ENCODE results near the gene FAM227B.
"Not testable (repeated sequence)": the region's sequence is repeated elsewhere in the genome, so short reads cannot be mapped to it uniquely, and the experiment has no call there.

DNA sequence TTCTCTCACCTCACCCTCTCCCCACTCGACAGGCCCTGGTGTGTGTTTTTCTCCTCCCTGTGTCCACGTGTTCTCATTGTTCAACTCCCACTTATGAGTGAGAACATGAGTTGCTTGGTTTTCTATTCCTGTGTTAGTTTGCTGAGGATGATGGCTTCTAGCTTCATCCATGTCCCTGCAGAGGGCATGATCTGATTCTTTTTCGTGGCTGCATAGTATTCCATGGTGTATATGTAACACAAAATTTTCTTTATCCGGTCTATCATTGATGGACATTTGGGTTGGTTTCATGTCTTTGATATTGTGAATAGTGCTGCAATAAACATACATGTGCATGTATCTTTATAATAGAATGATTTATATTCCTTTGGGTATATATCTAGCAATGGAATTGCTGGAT, 107.9 kb downstream of the FAM227B start:
- TF ChIP-seq, protein P1, sequence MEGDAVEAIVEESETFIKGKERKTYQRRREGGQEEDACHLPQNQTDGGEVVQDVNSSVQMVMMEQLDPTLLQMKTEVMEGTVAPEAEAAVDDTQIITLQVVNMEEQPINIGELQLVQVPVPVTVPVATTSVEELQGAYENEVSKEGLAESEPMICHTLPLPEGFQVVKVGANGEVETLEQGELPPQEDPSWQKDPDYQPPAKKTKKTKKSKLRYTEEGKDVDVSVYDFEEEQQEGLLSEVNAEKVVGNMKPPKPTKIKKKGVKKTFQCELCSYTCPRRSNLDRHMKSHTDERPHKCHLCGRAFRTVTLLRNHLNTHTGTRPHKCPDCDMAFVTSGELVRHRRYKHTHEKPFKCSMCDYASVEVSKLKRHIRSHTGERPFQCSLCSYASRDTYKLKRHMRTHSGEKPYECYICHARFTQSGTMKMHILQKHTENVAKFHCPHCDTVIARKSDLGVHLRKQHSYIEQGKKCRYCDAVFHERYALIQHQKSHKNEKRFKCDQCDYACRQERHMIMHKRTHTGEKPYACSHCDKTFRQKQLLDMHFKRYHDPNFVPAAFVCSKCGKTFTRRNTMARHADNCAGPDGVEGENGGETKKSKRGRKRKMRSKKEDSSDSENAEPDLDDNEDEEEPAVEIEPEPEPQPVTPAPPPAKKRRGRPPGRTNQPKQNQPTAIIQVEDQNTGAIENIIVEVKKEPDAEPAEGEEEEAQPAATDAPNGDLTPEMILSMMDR (conservative IDR thresholded peaks at IDR 0.05 in 1 of 2, IDR thresholded peaks at IDR 0.05 in 1 of 2; ENCODE audit: low read depth in 1 of 2, low read length in 2 of 2): not testable (repeated sequence)
- not testable (repeated sequence) for TF ChIP-seq EZH2 (IDR thresholded peaks at IDR 0.05; ENCODE audit: low read length, missing control alignments)
